Activated CD4-positive, alpha-beta memory T cell treated with anti-CD3 and anti-CD28 coated beads for 36 hours (primary cell): ENCODE data around the gene RBM22. TPM values are rescaled to one million over a fixed set of nuclear protein-coding genes. Genes with fewer than 3 reads are reported as not detected.
"Not testable (repeated sequence)": the region's sequence is repeated elsewhere in the genome, so short reads cannot be mapped to it uniquely, and the experiment has no call there.

Experiments
- CTCF ChIA-PET: fragments of 350-600 bp; sonication (Branson Sonifier 250); formaldehyde crosslinking; loops from one replicate; lab custom pipeline; 2021; ENCODE audit warnings: antibody characterized with exemption, inconsistent platforms; lab: Charles Lee
- POLR2A ChIA-PET: fragments of 350-600 bp; sonication (Branson Sonifier 250); formaldehyde crosslinking; loops from one replicate; lab custom pipeline; 2021; ENCODE audit warnings: antibody characterized with exemption; lab: Charles Lee
- DNase-seq: peaks from one replicate; pipeline ENCODE4 v3.0.0-alpha.2; 2020
- H3K27ac Mint-ChIP-seq: one replicate; pipeline ENCODE4 v1.8.0; 2021; ENCODE audit warnings: mixed read lengths
- H3K27me3 Mint-ChIP-seq: one replicate; pipeline ENCODE4 v1.8.0; 2021; ENCODE audit warnings: mixed read lengths
- H3K36me3 Mint-ChIP-seq: one replicate; pipeline ENCODE4 v1.8.0; 2021; ENCODE audit warnings: mixed read lengths
- H3K4me1 Mint-ChIP-seq: one replicate; pipeline ENCODE4 v1.8.0; 2021; ENCODE audit warnings: low read depth, mixed read lengths
- H3K4me3 Mint-ChIP-seq: one replicate; pipeline ENCODE4 v1.8.0; 2021; ENCODE audit warnings: mild to moderate bottlenecking, mixed read lengths
- H3K9me3 Mint-ChIP-seq: one replicate; pipeline ENCODE4 v1.8.0; 2021; ENCODE audit warnings: mixed read lengths
- intact Hi-C: fragments of 100-400 bp; cut with micrococcal nuclease; formaldehyde crosslinking; loops from one replicate; pipeline ENCODE4 v1.15.1; 2023
- total RNA-seq, 2 experiments: library from RNA; stranded (reverse); gene quantifications; one replicate each; pipeline ENCODE4 v1.2.3, GENCODE V29; 2021

The RBM22 gene
- 10 to 100 TPM; 59.6 to 66.4 TPM for total RNA-seq

DNA sequence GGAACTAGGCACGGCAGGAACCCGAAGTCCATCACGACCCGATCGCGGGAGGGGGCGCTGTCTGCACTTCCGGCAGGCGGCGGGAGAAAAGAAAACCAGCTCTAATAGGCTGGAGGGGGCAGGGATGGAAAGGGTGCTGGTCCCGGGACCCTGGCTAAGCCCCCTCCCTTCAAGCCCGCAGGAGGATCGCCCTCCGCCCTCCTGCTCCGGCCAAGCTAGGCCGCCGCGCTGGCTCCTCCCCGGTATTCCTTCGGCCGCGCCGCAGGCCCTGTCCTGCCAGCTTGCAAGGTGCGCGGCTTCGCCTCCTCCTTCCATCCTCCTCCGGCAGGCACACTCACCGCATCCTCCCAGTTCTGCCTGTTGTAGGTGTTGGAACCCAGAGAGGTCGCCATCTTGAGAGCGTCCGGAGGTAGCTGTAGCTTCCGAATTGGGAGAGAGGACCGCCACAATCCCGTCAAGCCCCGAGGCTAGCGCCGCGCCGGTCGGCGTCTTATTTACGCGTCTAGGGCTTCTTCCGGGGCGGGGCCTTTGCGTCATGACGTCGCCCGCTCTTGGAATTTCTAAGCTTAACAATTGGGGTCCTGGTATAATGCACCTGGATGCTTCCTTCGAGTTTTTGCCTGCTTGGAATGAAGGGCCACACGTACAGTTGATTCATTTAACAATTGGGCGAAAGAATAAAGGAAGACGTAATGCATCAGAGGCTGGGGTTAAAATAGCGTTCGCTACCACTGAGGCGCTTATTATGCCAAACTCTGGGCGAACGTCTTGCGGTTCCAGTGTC lies at the start of gene RBM22:
RBM22 (minus strand) TSS at position 469 of the 784 bp plus-strand sequence; CDS start at position 392, 77 bp downstream.
- H3K36me3 Mint-ChIP-seq, result peaks cover 22% of the 10 kb centered on the region
- no peak within 1 kb of the TSS for H3K4me3 Mint-ChIP-seq
- ChIA-PET CTCF (interaction anchor here (0.6 to 3.5 kb wide), 30 partner anchors 8 to 1071 kb away, joined by 3 to 38 read pairs (median 5); partner anchors contain the start of genes DCTN4, G3BP1, IRGM and RPS14), POLR2A (interaction anchor here (0.9 to 2.9 kb wide), 12 partner anchors 18 to 552 kb away, joined by 3 to 25 read pairs (median 4); partner anchors contain the start of genes DCTN4, GM2A, IRGM and RPS14)
- H3K4me1 Mint-ChIP-seq, result peaks cover 7% of the 10 kb centered on the region
- no peaks in the 10 kb centered on the region for H3K9me3 Mint-ChIP-seq
- peak; percentile 95 for DNase-seq
- no peak within 1 kb of the TSS for H3K27ac Mint-ChIP-seq
- intact Hi-C loops, result loop anchor here (1.0 to 5.0 kb wide), 11 partner anchors 42 to 452 kb away; no protein-coding TSS in a partner anchor
- H3K27me3 Mint-ChIP-seq, result no peaks in the 10 kb centered on the region

DNA sequence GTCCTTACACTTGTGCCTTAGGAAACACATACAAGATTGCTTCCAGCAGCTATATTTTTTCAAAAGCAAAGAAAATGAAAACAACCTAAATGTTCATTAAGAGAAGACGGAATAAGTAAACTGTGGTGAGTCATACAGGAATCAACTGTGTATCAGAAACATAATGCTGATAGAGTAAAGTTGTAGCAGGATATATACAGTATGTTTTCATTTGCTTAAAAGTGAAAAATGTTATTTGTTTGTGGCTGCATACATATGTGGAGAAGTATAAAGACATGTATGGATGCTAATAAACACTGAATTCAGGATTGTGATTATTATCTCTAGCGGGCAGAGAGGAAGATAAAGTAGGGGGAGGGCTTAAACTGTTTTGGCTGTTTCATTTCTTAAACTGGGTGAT lies 49.6 kb upstream of the RBM22 start:
- Mint-ChIP-seq H3K4me1 (peaks cover 51% of the 10 kb centered on the region), H3K27ac (peak overlapping the region; percentile 49), H3K9me3 (no peaks in the 10 kb centered on the region), H3K27me3 (no peaks in the 10 kb centered on the region), H3K4me3 (no peak overlapping the region), H3K36me3 (peaks cover 43% of the 10 kb centered on the region)
- DNase-seq, result no peak
- POLR2A ChIA-PET, result no interaction called here
- intact Hi-C loops, result no loop called here
- CTCF ChIA-PET, result no interaction called here

DNA sequence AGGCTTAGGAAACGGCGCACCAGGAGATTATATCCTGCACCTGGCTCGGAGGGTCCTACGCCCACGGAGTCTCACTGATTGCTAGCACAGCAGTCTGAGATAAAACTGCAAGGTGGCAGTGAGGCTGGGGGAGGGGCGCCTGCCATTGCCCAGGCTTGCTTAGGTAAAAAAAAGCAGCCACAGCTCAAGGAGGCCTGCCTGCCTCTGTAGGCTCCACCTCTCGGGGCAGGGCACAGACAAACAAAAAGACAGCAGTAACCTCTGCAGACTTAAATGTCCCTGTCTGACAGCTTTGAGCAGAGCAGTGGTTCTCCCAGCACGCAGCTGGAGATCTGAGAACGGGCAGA lies 42.3 kb upstream of the RBM22 start:
- Mint-ChIP-seq H3K36me3 (peaks cover 22% of the 10 kb centered on the region), H3K4me3 (peak overlapping the region; percentile 55), H3K4me1 (peaks cover 66% of the 10 kb centered on the region)
- H3K9me3 Mint-ChIP-seq, POLR2A ChIA-PET, H3K27me3 Mint-ChIP-seq, CTCF ChIA-PET, intact Hi-C loops, H3K27ac Mint-ChIP-seq: not testable (repeated sequence)
- peak; percentile 37 for DNase-seq

DNA sequence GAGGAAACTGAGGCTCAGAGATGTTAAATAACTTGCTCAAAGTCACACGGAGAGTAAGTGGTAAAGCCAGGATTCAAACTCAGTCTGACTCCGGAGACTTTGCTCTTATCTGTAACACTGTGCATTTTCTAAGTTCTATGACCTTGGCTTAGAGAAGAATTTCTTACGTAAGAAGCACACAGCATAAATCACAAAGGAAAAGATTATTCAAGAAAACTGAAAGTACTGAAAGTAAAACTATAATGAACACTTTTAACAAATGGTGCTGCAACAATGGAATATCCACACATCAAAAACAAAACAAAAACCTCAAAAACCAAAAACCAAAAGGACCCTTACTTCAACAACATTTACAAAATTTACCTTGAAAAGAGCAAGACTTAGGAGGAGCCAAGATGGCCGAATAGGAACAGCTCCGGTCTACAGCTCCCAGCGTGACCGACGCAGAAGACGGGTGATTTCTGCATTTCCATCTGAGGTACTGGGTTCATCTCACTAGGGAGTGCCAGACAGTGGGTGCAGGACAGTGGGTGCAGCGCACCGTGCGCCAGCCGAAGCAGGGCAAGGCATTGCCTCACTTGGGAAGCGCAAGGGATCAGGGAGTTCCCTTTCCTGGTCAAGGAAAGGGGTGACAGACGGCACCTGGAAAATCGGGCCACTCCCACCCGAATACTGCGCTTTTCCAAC lies 41.7 kb upstream of the RBM22 start:
- H3K36me3 Mint-ChIP-seq, result peaks cover 24% of the 10 kb centered on the region
- intact Hi-C loops, result loop anchor here (1.0 kb wide), 2 partner anchors 16 to 41 kb away; partner anchors contain the start of gene RBM22
- H3K9me3 Mint-ChIP-seq, H3K27me3 Mint-ChIP-seq, DNase-seq, POLR2A ChIA-PET: not testable (repeated sequence)
- peak overlapping the region; percentile 85 for H3K27ac Mint-ChIP-seq
- CTCF ChIA-PET, result interaction anchor here (1.1 kb wide), 1 partner anchor 36 kb away, joined by 3 read pairs; the partner anchor contains the start of gene SMIM3
- H3K4me3 Mint-ChIP-seq, result peak overlapping the region; percentile 55
- peaks cover 71% of the 10 kb centered on the region for H3K4me1 Mint-ChIP-seq

DNA sequence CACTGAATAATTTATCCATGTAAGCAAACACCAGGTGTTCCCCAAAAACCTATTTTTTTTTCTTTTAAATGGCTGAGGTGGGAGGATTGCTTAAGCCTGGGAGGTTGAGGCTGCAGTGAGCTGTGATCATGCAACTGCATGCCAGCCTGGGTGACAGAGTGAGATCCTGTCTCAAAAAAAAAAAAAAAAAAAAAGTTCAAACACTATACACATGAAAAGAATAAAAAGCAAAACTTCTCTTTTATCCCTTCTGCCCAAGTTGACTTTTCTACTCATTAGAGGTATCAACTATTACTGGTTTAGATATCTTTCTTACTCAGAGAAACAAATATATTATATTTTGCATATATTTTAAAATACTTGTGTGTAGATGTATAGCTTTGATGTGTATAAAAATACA lies 40.1 kb upstream of the RBM22 start:
- H3K27ac Mint-ChIP-seq, result no peak overlapping the region
- H3K27me3 Mint-ChIP-seq, result no peaks in the 10 kb centered on the region
- H3K9me3 Mint-ChIP-seq, result peaks cover 10% of the 10 kb centered on the region
- no peak overlapping the region for H3K4me3 Mint-ChIP-seq
- DNase-seq, result no peak
- POLR2A ChIA-PET, result no interaction called here
- intact Hi-C loops, result no loop called here
- peaks cover 74% of the 10 kb centered on the region for H3K4me1 Mint-ChIP-seq
- H3K36me3 Mint-ChIP-seq, result peaks cover 37% of the 10 kb centered on the region
- CTCF ChIA-PET, result no interaction called here

DNA sequence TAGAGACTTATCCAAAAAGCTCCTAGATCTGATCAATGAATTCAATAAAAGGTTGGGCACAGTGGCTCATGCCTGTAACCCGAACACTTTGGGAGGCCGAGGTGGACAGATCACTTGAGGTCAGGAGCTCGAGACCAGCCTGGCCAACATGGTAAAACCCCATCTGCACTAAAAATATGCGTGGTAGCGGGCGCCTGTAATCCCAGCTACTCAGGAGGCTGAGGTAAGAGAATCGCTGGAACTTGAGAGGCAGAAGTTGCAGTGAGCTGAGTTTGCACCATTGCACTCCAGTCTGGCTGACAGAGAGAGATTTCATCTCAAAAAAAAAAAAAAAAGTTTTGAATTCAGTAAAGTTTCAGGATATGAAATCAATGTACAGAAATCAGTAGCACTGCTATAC lies 38.0 kb upstream of the RBM22 start:
- intact Hi-C loops, result loop anchor here (5.0 kb wide), 1 partner anchor 43 kb away; no protein-coding TSS in a partner anchor
- Mint-ChIP-seq H3K9me3 (peaks cover 10% of the 10 kb centered on the region), H3K27me3 (no peaks in the 10 kb centered on the region), H3K4me3 (no peak overlapping the region), H3K27ac (peak overlapping the region; percentile 25), H3K4me1 (peaks cover 82% of the 10 kb centered on the region), H3K36me3 (peaks cover 47% of the 10 kb centered on the region)
- POLR2A ChIA-PET, result interaction anchor here (0.6 to 1.1 kb wide), 2 partner anchors 36 to 80 kb away, joined by 3 to 4 read pairs; no protein-coding TSS in a partner anchor
- CTCF ChIA-PET, result interaction anchor here (2.5 kb wide), 1 partner anchor 108 kb away, joined by 8 read pairs; the partner anchor contains the start of gene IRGM
- peak; percentile 14 for DNase-seq

DNA sequence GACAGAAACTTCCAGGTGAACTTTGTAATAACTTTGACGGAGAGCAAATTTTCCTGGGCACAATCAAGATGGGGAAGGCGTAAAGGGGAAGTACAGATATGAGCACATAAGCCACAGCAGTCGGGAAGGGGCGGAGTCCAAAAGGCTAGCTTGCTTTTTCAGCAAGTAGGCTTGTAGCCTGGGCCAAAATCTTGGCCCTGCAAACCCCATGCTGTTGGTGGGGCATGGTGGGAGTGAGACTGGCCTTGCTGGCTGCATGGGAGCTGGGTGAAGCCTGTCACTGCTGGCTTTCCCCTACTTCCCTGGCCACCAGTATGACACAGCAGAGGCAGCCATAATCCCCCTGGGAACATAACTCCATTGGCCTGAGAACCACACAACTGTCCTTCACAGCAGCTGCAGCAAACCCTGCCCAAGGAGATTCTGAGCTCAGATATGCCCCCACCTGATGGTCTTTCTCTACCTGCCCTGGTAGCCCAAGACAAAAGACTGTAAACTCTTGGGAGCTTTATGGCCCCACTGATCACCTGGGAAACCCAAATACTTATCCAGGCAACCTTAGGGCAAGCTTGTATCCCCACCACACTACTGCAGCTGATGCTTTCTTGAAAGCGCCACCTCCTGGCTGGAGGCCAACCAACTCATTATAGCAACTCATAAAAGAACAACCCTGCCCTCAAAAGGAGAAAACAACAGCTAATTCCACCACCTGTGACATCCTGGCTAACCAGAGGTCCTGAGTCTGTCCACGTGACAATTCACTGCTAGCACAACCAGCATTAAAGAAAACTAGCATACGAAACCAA lies 33.9 kb upstream of the RBM22 start:
- H3K27ac Mint-ChIP-seq, result peak overlapping the region; percentile 66
- peaks cover 10% of the 10 kb centered on the region for H3K9me3 Mint-ChIP-seq
- peaks cover 54% of the 10 kb centered on the region for H3K36me3 Mint-ChIP-seq
- intact Hi-C loops, result loop anchor here (5.0 kb wide), 1 partner anchor 48 kb away; no protein-coding TSS in a partner anchor
- POLR2A ChIA-PET, result interaction anchor here (1.1 to 1.5 kb wide), 2 partner anchors 34 to 45 kb away, joined by 3 read pairs; partner anchors contain the start of gene RBM22
- H3K27me3 Mint-ChIP-seq, result no peaks in the 10 kb centered on the region
- peaks cover 49% of the 10 kb centered on the region for H3K4me1 Mint-ChIP-seq
- CTCF ChIA-PET, result interaction anchor here (0.5 to 2.9 kb wide), 7 partner anchors 34 to 696 kb away, joined by 3 to 17 read pairs (median 6); partner anchors contain the start of genes IRGM, RBM22 and SMIM3
- H3K4me3 Mint-ChIP-seq, result no peak overlapping the region
- peak; percentile 71 for DNase-seq

DNA sequence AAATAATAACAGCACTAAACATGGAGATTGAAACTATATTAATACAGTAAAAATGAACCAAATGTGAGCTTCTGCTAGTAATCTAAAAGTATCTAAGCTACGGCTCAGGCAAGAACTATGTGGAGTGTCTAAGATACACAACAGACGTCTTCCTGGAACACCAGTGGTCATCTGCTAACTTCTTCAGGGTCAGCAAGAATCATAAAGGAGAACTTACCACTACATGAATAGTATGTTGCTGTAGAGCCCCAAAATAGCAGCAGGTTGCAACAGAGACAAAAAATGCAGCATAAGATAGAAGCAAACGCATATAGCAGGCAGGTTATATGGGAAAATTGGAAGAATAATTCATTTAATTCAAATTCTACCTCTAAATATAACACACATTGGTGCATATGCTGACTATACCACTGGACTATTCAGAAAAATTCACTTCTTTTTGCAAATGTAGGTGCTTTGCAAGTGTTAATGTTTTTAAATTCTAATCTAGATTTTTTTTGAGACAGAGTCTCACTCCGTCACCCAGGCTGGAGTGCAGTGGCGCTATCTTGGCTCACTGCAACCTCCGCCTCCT lies 30.9 kb upstream of the RBM22 start:
- Mint-ChIP-seq H3K4me1 (peaks cover 20% of the 10 kb centered on the region), H3K27me3 (no peaks in the 10 kb centered on the region), H3K9me3 (peaks cover 8% of the 10 kb centered on the region), H3K4me3 (no peak overlapping the region), H3K27ac (no peak overlapping the region), H3K36me3 (peaks cover 58% of the 10 kb centered on the region)
- intact Hi-C loops, result no loop called here
- ChIA-PET CTCF (no interaction called here), POLR2A (interaction anchor here (0.6 kb wide), 1 partner anchor 439 kb away, joined by 4 read pairs; no protein-coding TSS in a partner anchor)
- no peak for DNase-seq

DNA sequence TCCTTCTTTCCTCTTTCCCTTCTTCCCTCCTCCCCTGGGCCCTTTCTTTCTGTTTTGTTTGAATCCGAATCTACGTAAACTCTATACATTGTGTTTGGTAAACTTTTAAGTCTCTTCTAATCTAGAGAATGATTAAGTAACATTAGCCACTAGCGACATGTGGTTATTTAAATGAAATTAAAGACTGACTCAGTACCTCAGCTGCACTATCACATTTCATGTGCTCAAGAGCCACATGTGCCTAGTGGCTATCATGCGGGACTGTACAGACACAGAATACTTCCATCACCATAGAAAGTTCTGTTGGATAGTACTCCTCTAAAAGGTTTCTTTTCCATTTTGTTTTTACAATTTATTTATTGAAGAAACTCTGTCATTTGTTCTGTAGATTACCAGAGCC lies 29.0 kb upstream of the RBM22 start:
- intact Hi-C loops, result no loop called here
- Mint-ChIP-seq H3K4me1 (peaks cover 11% of the 10 kb centered on the region), H3K36me3 (peaks cover 44% of the 10 kb centered on the region), H3K4me3 (no peak overlapping the region), H3K9me3 (no peaks in the 10 kb centered on the region), H3K27ac (no peak overlapping the region), H3K27me3 (no peaks in the 10 kb centered on the region)
- ChIA-PET POLR2A (no interaction called here), CTCF (interaction anchor here (1.4 kb wide), 1 partner anchor 29 kb away, joined by 3 read pairs; the partner anchor contains the start of gene RBM22)
- DNase-seq, result no peak

DNA sequence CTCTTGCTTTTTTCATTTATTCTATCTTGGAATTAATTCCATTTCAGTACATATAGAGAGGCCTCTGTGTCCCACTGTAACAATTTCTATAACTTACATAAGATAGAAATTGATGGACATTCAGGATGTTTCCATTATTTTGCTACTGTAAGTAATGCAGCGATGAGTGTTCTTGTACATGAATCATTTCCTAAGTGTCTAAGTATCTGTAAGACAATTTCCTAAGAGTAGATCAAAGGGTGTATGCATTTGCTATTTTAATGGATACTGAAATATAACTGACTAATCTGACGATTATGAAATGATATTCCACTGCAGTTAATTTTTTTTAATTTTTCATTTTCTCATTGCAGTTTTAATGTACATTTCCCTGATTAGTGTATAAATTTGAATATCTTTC lies 23.0 kb upstream of the RBM22 start:
- DNase-seq, result no peak
- H3K27ac Mint-ChIP-seq, result no peak overlapping the region
- no peak overlapping the region for H3K4me3 Mint-ChIP-seq
- POLR2A ChIA-PET, result no interaction called here
- intact Hi-C loops, result no loop called here
- peaks cover 41% of the 10 kb centered on the region for H3K36me3 Mint-ChIP-seq
- H3K27me3 Mint-ChIP-seq, result no peaks in the 10 kb centered on the region
- H3K9me3 Mint-ChIP-seq, result no peaks in the 10 kb centered on the region
- no peaks in the 10 kb centered on the region for H3K4me1 Mint-ChIP-seq
- CTCF ChIA-PET, result no interaction called here

DNA sequence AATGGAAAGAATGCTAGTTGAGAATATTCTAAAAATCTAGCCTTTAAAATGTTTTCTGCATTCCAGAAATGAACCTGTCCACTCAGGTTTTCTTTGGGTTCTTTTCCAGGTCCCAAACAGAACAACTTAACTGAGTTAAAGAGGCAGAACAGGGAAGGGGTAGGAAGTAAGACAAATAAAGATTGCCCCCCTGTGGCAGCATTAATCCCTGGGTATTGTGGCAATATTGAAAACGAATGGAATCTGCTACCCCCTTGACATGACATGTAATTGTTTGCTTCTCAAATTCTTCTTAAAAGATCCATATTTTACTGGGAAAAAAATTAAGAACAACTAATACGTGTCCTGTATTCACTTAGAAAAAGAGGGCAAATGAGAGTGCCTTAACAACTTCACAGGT lies 9.3 kb upstream of the RBM22 start:
- H3K27me3 Mint-ChIP-seq, result no peaks in the 10 kb centered on the region
- peaks cover 13% of the 10 kb centered on the region for H3K36me3 Mint-ChIP-seq
- ChIA-PET POLR2A (no interaction called here), CTCF (interaction anchor here (2.0 kb wide), 1 partner anchor 10 kb away, joined by 14 read pairs; the partner anchor contains the start of gene RBM22)
- no peak overlapping the region for H3K4me3 Mint-ChIP-seq
- H3K9me3 Mint-ChIP-seq, result no peaks in the 10 kb centered on the region
- intact Hi-C loops, result no loop called here
- DNase-seq, result no peak
- no peaks in the 10 kb centered on the region for H3K4me1 Mint-ChIP-seq
- no peak overlapping the region for H3K27ac Mint-ChIP-seq
